ENCODE data around the gene PDIA4. TPM values are rescaled to one million over a fixed set of nuclear protein-coding genes. Genes with fewer than 3 reads are reported as not detected.

Gene PDIA4
- total and polyA plus RNA-seq, 4 donors, result 24.4 to 86.0 (median 63.9) TPM

DNA sequence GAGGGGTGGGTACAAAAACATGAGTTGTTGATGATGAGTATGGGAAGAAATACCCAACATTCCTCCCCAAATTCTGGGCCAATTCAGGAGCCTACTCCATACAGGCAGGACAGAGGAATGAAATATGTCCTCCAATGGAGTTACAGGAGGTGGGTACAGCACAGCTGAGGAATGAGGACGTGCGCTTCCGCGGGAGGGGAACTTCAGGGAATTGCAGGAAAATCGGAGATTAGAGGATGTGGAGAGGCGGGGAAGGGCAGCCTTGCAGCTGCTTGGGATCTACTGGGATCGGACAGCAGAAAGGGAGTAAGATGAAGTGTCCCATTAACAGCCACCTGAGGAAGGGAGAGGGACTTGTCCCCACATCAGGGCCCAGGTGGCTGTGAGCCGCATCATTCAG is 50.2 kb downstream of the PDIA4 start:
- DNase-seq (peak in 1 of 2 donors; percentile 19), ATAC-seq (ENCODE audit: low FRiP score) (no peak)
- WGBS, 2 donors, result 43 to 47% methylated on average over 8 of the region's 8 CpGs
- Histone ChIP-seq H3K27me3 (ENCODE audit: control insufficient read depth in 1 of 2, insufficient read depth in 2 of 2, low read length in 1 of 2) (no peaks in the 10 kb centered on the region), H3K4me1 (ENCODE audit: control insufficient read depth in 1 of 2, insufficient read depth in 2 of 2, low read length in 2 of 2) (no peaks in the 10 kb centered on the region), H3K36me3 (ENCODE audit: control insufficient read depth in 1 of 2, insufficient read depth in 2 of 2, low read length in 1 of 2) (no peaks in the 10 kb centered on the region), H3K4me3 (ENCODE audit: low read length in 2 of 2) (no peak overlapping the region), H3K9me3 (ENCODE audit: control insufficient read depth, low read length) (no peaks in the 10 kb centered on the region), H3K27ac (ENCODE audit: low read depth in 1 of 2, low read length in 2 of 2) (no peak overlapping the region)
- intact Hi-C loops (cut with DNase I), result no loop called here

DNA sequence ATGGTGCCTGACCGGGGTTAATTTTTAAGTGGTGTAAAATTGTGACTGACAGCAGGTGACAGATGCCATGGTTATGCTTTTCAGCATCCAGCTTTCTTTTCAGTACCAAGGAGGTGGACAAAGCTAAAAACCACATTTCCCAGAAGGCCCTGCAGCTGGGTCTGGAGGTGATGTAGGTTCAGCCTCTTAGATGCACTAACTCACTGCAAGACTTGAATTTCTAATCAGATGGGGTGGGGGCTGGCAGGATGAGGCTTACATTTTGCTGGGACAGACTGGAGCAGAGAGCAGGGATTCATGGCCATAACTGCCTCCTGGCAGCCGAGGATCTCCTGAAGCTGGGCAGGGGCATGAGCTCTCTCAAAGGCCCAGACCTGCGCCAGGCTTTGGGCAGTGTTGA is 52.4 kb downstream of the PDIA4 start:
- Histone ChIP-seq H3K27me3 (ENCODE audit: control insufficient read depth in 1 of 2, insufficient read depth in 2 of 2, low read length in 1 of 2) (no peaks in the 10 kb centered on the region), H3K9me3 (ENCODE audit: control insufficient read depth, low read length) (no peaks in the 10 kb centered on the region), H3K27ac (ENCODE audit: low read depth in 1 of 2, low read length in 2 of 2) (no peak overlapping the region), H3K4me1 (ENCODE audit: control insufficient read depth in 1 of 2, insufficient read depth in 2 of 2, low read length in 2 of 2) (no peaks in the 10 kb centered on the region), H3K4me3 (ENCODE audit: low read length in 2 of 2) (no peak overlapping the region), H3K36me3 (ENCODE audit: control insufficient read depth in 1 of 2, insufficient read depth in 2 of 2, low read length in 1 of 2) (no peaks in the 10 kb centered on the region)
- DNase-seq (no peak), ATAC-seq (ENCODE audit: low FRiP score) (no peak)
- intact Hi-C loops (cut with DNase I), result no loop called here
- 75 to 95% methylated on average over 3 of the region's 3 CpGs for WGBS, 2 donors

GRCh38 chr7:148973256-148973655 is 55.0 kb downstream of the PDIA4 start:
- H3K27ac ChIP-seq (ENCODE audit: low read depth in 1 of 2, low read length in 2 of 2), result no peak overlapping the region
- 74 to 78% methylated on average over 6 of the region's 6 CpGs for WGBS, 2 donors
- intact Hi-C loops (cut with DNase I), result no loop called here
- no peaks in the 10 kb centered on the region for H3K4me1 ChIP-seq (ENCODE audit: control insufficient read depth in 1 of 2, insufficient read depth in 2 of 2, low read length in 2 of 2)
- ATAC-seq (ENCODE audit: low FRiP score), result no peak
- no peak overlapping the region for H3K4me3 ChIP-seq (ENCODE audit: low read length in 2 of 2)
- no peaks in the 10 kb centered on the region for H3K9me3 ChIP-seq (ENCODE audit: control insufficient read depth, low read length)
- no peaks in the 10 kb centered on the region for H3K36me3 ChIP-seq (ENCODE audit: control insufficient read depth in 1 of 2, insufficient read depth in 2 of 2, low read length in 1 of 2)
- H3K27me3 ChIP-seq (ENCODE audit: control insufficient read depth in 1 of 2, insufficient read depth in 2 of 2, low read length in 1 of 2), result no peaks in the 10 kb centered on the region
- DNase-seq, result no peak

DNA sequence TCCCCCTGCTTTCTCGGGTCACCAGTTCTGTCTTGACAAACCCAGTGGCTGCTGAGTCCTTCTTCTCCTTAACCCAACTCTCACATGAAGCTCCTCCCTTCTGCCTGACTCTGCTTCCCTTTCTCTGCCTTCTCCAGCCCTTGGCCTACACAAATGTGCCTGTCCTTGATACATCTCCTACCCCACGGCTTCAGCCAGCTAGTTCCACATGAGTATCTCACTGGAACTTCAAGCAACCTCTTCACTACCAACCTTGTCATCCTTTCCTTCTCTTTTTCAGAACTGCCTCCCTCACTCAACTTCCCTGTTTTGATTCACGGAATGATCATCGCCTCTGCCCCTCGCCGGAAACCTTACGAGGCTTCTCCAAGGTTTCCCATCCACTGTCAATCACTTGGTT is 55.9 kb downstream of the PDIA4 start:
- ATAC-seq (ENCODE audit: low FRiP score), result no peak
- WGBS, 2 donors, result 74 to 82% methylated on average over 7 of the region's 7 CpGs
- intact Hi-C loops (cut with DNase I), result no loop called here

GRCh38 chr7:148967602-148968001 is 60.7 kb downstream of the PDIA4 start:
- H3K27me3 ChIP-seq (ENCODE audit: control insufficient read depth in 1 of 2, insufficient read depth in 2 of 2, low read length in 1 of 2), result no peaks in the 10 kb centered on the region

More for the DNA sequence above, 55.9 kb downstream of the PDIA4 start:
- no peaks in the 10 kb centered on the region for H3K4me1 ChIP-seq (ENCODE audit: control insufficient read depth in 1 of 2, insufficient read depth in 2 of 2, low read length in 2 of 2)
- no peak overlapping the region for H3K27ac ChIP-seq (ENCODE audit: low read depth in 1 of 2, low read length in 2 of 2)
- DNase-seq, result no peak
- no peaks in the 10 kb centered on the region for H3K9me3 ChIP-seq (ENCODE audit: control insufficient read depth, low read length)
- H3K36me3 ChIP-seq (ENCODE audit: control insufficient read depth in 1 of 2, insufficient read depth in 2 of 2, low read length in 1 of 2), result no peaks in the 10 kb centered on the region
- H3K4me3 ChIP-seq (ENCODE audit: low read length in 2 of 2), result no peak overlapping the region
- H3K27me3 ChIP-seq (ENCODE audit: control insufficient read depth in 1 of 2, insufficient read depth in 2 of 2, low read length in 1 of 2), result no peaks in the 10 kb centered on the region

GRCh38 chr7:148967032-148967372 is 61.3 kb downstream of the PDIA4 start:
- intact Hi-C loops (cut with DNase I), result loop anchor here (2.0 to 10.0 kb wide), 4 partner anchors 112 to 465 kb away; no protein-coding TSS in a partner anchor
- H3K4me3 ChIP-seq (ENCODE audit: low read length in 2 of 2), result no peak overlapping the region
- DNase-seq (no peak), ATAC-seq (ENCODE audit: low FRiP score) (no peak)
- no peak overlapping the region for H3K27ac ChIP-seq (ENCODE audit: low read depth in 1 of 2, low read length in 2 of 2)
- H3K27me3 ChIP-seq (ENCODE audit: control insufficient read depth in 1 of 2, insufficient read depth in 2 of 2, low read length in 1 of 2), result no peaks in the 10 kb centered on the region
- no peaks in the 10 kb centered on the region for H3K36me3 ChIP-seq (ENCODE audit: control insufficient read depth in 1 of 2, insufficient read depth in 2 of 2, low read length in 1 of 2)
- H3K9me3 ChIP-seq (ENCODE audit: control insufficient read depth, low read length), result no peaks in the 10 kb centered on the region
- WGBS, 2 donors, result 34 to 39% methylated on average over 13 of the region's 13 CpGs
- no peaks in the 10 kb centered on the region for H3K4me1 ChIP-seq (ENCODE audit: control insufficient read depth in 1 of 2, insufficient read depth in 2 of 2, low read length in 2 of 2)

More at GRCh38 chr7:148967602-148968001, 60.7 kb downstream of the PDIA4 start:
- DNase-seq, result no peak
- no peak for ATAC-seq (ENCODE audit: low FRiP score)
- no peak overlapping the region for H3K4me3 ChIP-seq (ENCODE audit: low read length in 2 of 2)
- no peaks in the 10 kb centered on the region for H3K9me3 ChIP-seq (ENCODE audit: control insufficient read depth, low read length)
- H3K4me1 ChIP-seq (ENCODE audit: control insufficient read depth in 1 of 2, insufficient read depth in 2 of 2, low read length in 2 of 2), result no peaks in the 10 kb centered on the region
- no peaks in the 10 kb centered on the region for H3K36me3 ChIP-seq (ENCODE audit: control insufficient read depth in 1 of 2, insufficient read depth in 2 of 2, low read length in 1 of 2)
- H3K27ac ChIP-seq (ENCODE audit: low read depth in 1 of 2, low read length in 2 of 2), result no peak overlapping the region
- intact Hi-C loops (cut with DNase I), result loop anchor here (2.0 to 10.0 kb wide), 4 partner anchors 113 to 465 kb away; no protein-coding TSS in a partner anchor
- 77 to 78% methylated on average over 3 of the region's 3 CpGs for WGBS, 2 donors

DNA sequence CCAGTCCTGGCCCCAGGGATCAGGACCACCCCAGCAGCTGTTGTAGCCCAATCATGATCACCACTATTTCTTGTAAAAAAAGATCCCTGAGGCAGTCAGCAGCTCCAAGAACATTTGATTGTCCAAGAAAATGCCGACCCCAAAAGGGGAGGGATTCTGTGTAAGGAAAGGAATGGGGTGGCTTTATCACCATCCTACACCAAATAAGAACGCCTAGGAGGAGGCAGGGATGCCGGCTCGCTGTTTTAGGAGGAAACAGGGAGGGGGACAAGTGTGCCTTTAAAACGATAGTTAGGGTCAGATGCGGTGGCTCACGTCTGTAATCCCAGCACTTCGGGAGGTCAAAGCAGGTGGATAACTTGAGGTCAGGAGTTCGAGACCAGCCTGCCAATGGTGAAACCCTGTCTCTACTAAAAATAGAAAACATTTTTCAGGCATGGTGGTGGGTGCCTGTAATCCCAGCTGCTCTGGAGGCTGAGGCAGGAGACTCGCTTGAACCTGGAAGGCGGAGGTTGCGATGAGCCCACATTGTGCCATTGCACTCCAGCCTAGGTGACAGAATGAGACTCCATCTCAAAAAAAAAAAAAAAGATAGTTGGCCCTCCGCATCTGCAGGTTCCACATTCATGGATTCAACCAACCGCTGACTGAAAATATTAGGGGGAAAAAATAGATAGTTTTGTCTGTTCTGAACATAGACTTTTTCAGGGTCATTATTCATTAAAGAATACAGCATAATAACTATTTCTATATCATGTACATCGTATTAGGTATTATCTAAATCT is 63.6 kb downstream of the PDIA4 start:
- Histone ChIP-seq H3K4me3 (ENCODE audit: low read length in 2 of 2) (peak overlapping the region in 1 of 2 donors; percentile 54), H3K36me3 (ENCODE audit: control insufficient read depth in 1 of 2, insufficient read depth in 2 of 2, low read length in 1 of 2) (no peaks in the 10 kb centered on the region), H3K27ac (ENCODE audit: low read depth in 1 of 2, low read length in 2 of 2) (peak overlapping the region in 1 of 2 donors; percentile 73), H3K27me3 (ENCODE audit: control insufficient read depth in 1 of 2, insufficient read depth in 2 of 2, low read length in 1 of 2) (no peaks in the 10 kb centered on the region), H3K4me1 (ENCODE audit: control insufficient read depth in 1 of 2, insufficient read depth in 2 of 2, low read length in 2 of 2) (no peaks in the 10 kb centered on the region), H3K9me3 (ENCODE audit: control insufficient read depth, low read length) (no peaks in the 10 kb centered on the region)
- DNase-seq (no peak), ATAC-seq (ENCODE audit: low FRiP score) (no peak)
- intact Hi-C loops (cut with DNase I), result loop anchor here (5.0 to 10.0 kb wide), 5 partner anchors 82 to 462 kb away; partner anchors contain the start of gene EZH2 (in 1 of the 2)
- WGBS, 2 donors, result 39 to 44% methylated on average over 15 of the region's 15 CpGs

DNA sequence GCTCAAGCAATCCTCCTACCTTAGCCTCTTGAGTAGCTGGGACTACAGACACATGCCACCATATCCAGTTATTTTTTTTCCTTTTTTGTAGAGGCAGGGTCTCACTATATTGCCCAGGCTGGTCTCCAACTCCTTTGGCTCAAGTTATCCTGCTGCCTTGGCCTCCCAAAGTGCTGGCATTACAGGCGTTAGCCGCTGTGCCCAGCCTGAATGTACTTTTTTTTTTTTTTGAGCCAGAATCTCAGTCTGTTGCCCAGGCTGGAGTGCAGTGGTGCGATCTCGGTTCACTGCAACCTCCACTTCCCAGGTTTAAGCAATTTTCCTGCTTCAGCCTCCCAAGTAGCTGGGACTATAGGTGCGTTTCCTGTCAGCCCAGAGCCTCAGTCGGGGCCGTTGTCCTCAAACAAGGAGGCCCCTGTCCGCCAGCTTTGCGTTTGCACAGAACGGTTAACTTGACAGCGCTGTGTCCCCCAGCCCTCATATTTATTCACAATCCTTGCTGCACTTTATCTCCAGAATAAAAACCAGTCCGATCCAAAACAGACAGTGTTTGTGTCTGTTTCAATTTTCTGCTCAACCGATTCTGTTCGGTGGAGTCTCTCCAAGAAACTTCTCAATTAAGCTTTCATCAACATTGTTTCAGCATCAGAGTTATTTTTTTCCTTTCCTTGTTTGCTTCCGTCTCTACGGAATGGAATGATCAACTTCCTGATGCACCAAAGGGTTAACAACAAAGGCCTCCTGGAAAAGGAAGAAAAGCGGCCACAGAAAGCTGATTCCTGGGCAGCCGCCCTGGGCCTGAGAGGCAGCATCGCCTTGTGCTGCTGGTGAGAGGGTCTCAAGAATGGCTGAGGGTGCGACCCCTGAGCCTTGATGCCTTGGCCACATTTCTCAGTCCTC is 64.5 kb downstream of the PDIA4 start:
- Histone ChIP-seq H3K4me1 (ENCODE audit: control insufficient read depth in 1 of 2, insufficient read depth in 2 of 2, low read length in 2 of 2) (no peaks in the 10 kb centered on the region), H3K36me3 (ENCODE audit: control insufficient read depth in 1 of 2, insufficient read depth in 2 of 2, low read length in 1 of 2) (no peaks in the 10 kb centered on the region), H3K27me3 (ENCODE audit: control insufficient read depth in 1 of 2, insufficient read depth in 2 of 2, low read length in 1 of 2) (no peaks in the 10 kb centered on the region), H3K27ac (ENCODE audit: low read depth in 1 of 2, low read length in 2 of 2) (peak overlapping the region in 1 of 2 donors; percentile 73), H3K4me3 (ENCODE audit: low read length in 2 of 2) (peak overlapping the region in 1 of 2 donors; percentile 54), H3K9me3 (ENCODE audit: control insufficient read depth, low read length) (no peaks in the 10 kb centered on the region)
- intact Hi-C loops (cut with DNase I), result loop anchor here (2.0 to 10.0 kb wide), 5 partner anchors 82 to 389 kb away; partner anchors contain the start of gene EZH2 (in 1 of the 2)
- ATAC-seq (ENCODE audit: low FRiP score) (peak; percentile 37), DNase-seq (no peak)
- 7 to 10% methylated on average over 20 of the region's 20 CpGs for WGBS, 2 donors

Measured in aorta (tissue), 5 donors.